KBM-7 (cell line): ENCODE results near the gene NRP1.

Experiments
- DNase-seq: peaks from one replicate; pipeline ENCODE4 v3.0.0-alpha.2; 2015
- in situ Hi-C: fragments of 300-500 bp; cut with MboI; formaldehyde crosslinking; loops from 2 replicates; pipeline ENCODE4 v1.14.3; 2020; ENCODE audit warnings: low sequenced_read_pairs, low pct_unique_long_range_greater_than_20kb, mixed read lengths

NRP1 gene

GRCh38 chr10:33209802-33210201 is 124.7 kb downstream of the NRP1 start:
- DNase-seq, result no peak
- in situ Hi-C loops, result no loop called here

- in situ Hi-C loops, result no loop called here
- DNase-seq, result no peak
Observed at GRCh38 chr10:33208166-33208565, 126.3 kb downstream of the NRP1 start.

GRCh38 chr10:33204031-33204430 is 130.4 kb downstream of the NRP1 start:
- DNase-seq, result no peak
- in situ Hi-C loops, result no loop called here

GRCh38 chr10:33201971-33202370 is 132.5 kb downstream of the NRP1 start:
- in situ Hi-C loops, result no loop called here
- no peak for DNase-seq

- DNase-seq, result no peak
- in situ Hi-C loops, result no loop called here
Observed at GRCh38 chr10:33201056-33201780, 133.2 kb downstream of the NRP1 start.

- no peak for DNase-seq
- in situ Hi-C loops, result no loop called here
Observed at GRCh38 chr10:33199731-33200232, 134.7 kb downstream of the NRP1 start.

GRCh38 chr10:33198610-33199009 is 135.9 kb downstream of the NRP1 start:
- in situ Hi-C loops, result no loop called here
- no peak for DNase-seq

GRCh38 chr10:33196710-33197491 is 137.6 kb downstream of the NRP1 start:
- DNase-seq, result no peak
- in situ Hi-C loops, result no loop called here

- no peak for DNase-seq
- in situ Hi-C loops, result no loop called here
Observed at GRCh38 chr10:33196377-33196706, 138.1 kb downstream of the NRP1 start.

- in situ Hi-C loops, result no loop called here
- no peak for DNase-seq
Observed at GRCh38 chr10:33195608-33196376, 138.7 kb downstream of the NRP1 start.

- in situ Hi-C loops, result no loop called here
Observed at GRCh38 chr10:33193701-33194521, 140.6 kb downstream of the NRP1 start.

GRCh38 chr10:33193057-33193700 is 141.3 kb downstream of the NRP1 start:
- peak; percentile 79 for DNase-seq
- in situ Hi-C loops, result no loop called here

More at GRCh38 chr10:33193701-33194521, 140.6 kb downstream of the NRP1 start:
- no peak for DNase-seq

GRCh38 chr10:33192190-33192589 is 142.3 kb downstream of the NRP1 start:
- in situ Hi-C loops, result no loop called here
- no peak for DNase-seq

- in situ Hi-C loops, result no loop called here
- DNase-seq, result no peak
Observed at GRCh38 chr10:33190406-33190805, 144.1 kb downstream of the NRP1 start.

- no peak for DNase-seq
- in situ Hi-C loops, result no loop called here
Observed at GRCh38 chr10:33189808-33190207, 144.7 kb downstream of the NRP1 start.

GRCh38 chr10:33189363-33189762 is 145.1 kb downstream of the NRP1 start:
- DNase-seq, result no peak
- in situ Hi-C loops, result no loop called here

- in situ Hi-C loops, result no loop called here
- no peak for DNase-seq
Observed at GRCh38 chr10:33187427-33187999, 147.0 kb downstream of the NRP1 start.

- no peak for DNase-seq
- in situ Hi-C loops, result no loop called here
Observed at GRCh38 chr10:33186150-33186549, 148.3 kb downstream of the NRP1 start.
